HG02623 (cell line): ENCODE results near the gene RRAD.

Experiments used
- ATAC-seq: cut with Tn5 transposase; IDR thresholded peaks from one replicate; pipeline ENCODE4 v1.9.1; 2021; ENCODE audit warnings: moderate library complexity; ENCODE audit not compliant: unreplicated experiment

Gene RRAD

DNA sequence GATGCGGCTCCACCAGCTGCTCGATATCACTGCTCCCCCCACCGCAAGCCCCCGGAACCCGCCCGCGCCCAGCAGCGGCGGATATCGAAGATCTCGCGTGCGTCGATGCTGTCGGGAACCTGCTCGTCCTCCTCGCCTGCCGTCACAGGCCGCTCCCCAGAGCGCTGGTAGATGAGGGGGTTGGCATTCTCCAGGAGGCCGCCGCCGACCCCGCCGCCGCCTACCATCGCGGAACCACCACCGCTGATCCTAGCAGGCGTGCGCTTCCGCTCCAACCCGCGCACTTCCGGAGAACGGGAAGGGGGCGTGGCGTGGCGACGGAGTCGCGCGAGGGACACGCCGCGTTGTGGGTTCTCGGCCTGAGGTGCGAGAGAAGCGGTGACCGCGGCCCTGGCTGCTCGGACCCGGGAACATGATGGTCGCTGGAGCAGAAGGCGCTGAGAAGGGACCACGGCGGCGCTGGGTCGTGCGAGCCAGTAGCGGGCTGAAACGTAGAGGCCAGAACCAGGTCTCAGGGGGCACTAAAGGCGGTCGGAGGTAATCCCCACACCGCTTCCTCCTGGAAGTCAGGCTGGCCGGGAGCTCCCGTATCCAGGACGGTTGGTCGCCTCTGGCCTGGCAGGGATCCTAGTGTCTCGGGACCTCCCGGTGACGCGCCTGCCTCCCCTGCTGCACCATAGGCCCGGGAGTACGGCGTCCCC lies 9.0 kb upstream of the RRAD start, which contains the start of gene CIAO2B:
CIAO2B (minus strand) TSS at position 265 of the 701 bp plus-strand sequence; CDS start at position 227, 38 bp downstream.
- ATAC-seq: peak; percentile 72

DNA sequence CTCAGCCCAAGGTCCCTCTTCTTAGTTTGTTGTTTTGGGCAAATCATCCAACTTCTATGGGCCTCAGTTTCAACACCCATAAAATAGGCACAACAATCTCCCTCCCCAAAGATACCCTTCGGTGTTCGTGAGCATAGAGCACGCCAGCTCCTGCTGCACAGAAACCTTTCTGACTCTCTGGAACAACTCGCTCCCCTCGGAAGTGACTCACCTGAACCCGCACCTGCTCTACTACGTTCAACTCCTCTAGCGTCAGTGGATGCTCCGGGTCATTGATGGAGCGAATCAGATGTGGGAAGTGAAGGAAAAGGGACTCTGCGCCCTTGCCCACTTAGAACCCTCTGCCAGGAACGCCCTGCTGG lies 8.4 kb upstream of the RRAD start:
- ATAC-seq: no peak

DNA sequence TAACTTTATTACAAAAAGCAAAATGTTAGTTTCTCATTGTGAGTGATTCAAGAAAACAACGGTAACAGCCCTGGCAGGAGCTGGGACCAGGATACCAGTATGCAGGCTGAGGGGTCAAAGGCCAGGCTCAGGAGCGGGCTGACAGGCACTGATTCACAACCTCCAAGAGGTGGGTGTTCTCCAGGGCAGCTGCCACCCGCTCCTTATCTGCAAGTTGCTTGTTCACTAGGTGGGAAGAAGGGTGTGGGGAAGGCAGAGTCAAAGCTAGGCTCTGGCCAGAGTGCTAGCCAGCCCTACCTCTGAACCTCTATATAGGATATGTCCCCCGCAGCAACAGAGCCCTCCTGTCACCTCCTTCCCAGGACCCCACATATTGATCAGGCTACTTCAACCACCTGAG lies 6.7 kb upstream of the RRAD start:
- no peak for ATAC-seq

DNA sequence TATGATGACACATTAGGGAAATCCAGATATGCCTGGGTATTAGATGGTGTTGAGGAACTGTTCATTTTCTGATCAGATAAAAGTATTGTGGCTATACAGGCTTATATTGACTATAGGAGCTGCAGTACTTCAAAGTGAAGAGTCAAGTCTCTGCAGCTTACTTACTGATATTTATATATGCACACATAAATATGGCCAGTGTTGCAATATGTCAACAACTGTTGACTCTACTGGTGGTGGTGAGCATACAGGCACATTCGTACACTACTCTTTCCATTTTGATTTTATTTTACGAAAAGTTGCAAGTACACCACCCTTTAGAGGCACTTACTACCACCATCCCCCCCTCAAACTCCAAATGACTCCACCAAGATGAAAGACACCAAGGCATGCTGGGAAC lies 6.3 kb upstream of the RRAD start:
- no peak for ATAC-seq

DNA sequence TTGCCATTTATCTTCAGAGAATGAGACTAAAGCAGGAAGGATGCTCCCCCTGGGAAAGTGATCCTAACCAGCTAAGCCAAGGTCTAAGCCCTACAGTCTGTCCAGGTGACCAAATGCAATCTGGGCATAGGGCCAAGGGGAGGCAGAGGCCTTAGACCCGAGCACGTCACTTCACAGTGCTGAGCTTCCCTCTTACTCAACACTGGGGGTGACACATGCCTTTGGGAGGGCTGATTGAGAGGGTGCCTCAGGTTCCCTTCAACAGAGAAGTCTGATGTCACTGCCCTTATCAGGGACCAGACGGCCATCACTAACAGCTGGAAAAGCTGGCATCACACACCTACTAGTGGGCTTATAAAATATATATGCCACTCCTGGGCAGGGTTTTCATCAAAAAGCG lies 4.9 kb upstream of the RRAD start:
- no peak for ATAC-seq

DNA sequence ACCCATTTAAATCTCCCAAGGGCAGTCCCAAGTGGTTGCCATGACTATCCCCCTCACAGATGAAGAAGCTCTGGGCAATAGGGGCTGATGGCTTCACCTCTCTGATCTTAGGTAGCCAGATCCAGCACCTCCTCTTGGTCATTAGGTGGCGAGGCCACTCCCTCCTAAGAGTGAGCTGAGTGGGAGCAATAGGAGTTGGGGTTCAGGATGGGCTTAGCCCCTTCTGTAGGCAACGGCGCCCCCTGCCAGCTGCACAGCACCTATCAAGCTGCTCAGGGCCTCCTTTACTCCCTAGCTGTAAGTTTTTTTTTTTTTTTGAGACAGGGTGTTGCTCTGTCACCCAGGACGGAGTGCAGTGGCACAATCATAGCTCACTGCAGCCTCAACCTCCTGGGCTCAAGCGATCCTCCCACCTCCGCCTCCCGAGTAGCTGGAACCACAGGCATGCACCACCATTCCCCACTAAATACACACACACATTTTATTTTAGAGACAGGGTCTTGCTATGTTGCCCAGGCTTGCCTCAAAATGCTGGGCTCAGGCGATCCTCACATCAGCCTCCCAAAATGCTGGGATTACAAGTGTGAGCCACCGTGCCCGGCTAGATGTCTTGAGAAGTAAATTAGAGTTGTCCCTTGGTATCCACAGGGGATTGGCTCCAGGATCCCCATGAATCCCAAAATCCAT lies 3.5 kb upstream of the RRAD start:
- no peak for ATAC-seq

DNA sequence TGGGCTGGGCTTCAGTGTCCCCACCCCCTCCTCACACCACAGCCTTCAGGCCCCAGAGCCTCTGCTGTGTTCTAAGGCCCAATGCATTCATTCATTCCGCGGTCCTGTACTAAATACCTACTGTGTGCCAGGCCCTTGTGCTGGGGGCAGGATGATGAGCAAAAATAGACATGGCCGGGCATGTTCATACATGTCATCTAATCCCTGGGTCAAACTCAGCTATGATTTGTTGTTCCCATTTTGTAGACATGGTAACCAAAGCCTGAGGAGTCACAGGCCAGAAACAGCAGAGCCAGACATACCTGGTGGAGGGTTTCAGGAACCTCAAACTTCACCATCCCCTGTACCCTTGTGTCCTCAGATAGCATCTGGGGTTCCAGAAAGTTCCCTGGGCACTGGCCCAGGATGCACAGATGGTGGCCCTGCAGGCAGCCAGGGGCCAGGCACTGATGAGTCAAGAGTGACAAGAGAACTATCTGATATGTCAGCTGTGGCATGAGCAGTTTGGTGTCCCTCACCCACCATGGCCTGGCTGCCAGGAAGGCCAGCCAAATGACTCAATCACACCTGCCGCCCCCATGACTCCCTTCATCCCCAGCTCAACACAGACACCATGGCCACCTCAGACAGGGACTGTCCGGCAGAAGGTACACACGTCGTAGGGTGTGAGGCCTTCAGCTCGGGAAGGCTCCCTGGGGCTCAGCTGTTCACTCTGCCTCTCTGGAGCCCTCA lies 2.7 kb upstream of the RRAD start:
- ATAC-seq: no peak

DNA sequence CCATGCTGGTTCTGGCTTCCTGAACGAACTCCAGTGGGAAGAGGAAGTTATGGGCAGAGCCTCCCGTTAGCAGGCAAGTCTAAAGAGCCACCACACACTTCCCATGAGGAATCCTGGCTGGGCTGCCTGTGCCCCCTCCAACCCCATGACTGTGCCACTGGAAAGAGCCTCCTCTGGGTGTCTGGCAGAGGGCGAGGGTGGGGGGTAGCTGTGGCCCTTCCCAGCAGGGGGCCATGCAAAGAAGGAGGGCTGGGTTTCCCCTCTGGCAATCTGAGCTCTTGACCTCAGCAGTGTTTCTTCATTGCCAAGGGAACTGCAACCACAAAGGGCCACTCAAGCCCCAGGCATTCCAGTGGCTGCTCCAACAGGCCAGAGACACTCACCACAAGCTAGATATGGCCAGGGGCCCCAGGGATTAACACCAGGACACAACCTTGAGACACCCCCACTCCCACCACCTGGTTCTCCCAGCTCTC lies 1.7 kb upstream of the RRAD start:
- ATAC-seq: no peak

DNA sequence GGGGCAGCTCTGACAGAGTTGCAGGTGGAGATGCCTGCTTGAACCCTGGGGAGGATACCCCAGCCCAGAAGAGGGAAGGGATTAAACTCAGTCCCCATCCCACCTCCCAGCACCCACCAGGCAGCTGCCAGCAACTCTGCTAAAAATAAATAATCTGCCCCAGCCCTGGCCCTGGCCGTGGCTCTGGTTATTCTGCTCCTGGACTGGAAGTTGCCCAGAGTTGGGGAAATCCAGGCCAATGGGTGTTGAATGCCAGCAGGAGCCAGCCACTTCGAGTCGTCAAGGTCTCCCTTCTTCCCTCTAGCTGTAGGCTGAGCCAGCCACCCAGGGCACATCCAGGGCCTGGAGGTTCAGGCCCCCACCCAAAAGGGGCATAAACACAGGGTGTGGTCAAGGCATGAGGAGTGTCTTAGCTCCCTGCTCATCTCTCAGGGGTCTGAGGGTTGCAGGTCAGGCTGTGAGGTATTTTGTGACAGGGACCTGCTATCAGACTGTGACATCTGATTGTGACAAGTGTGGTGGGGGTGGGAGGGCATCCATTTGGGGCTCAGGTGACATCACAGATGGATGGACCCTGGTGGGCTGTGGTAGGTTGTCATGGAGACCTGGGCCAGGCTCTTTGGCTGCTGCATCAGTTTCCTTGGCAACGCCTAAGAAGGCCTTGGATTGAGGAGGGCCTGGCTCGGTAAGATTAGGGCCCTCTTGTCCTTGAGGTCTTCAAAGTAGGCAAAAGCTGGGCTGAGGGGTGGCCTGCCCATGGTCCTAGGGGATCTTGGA lies 1.0 kb upstream of the RRAD start:
- ATAC-seq: no peak

DNA sequence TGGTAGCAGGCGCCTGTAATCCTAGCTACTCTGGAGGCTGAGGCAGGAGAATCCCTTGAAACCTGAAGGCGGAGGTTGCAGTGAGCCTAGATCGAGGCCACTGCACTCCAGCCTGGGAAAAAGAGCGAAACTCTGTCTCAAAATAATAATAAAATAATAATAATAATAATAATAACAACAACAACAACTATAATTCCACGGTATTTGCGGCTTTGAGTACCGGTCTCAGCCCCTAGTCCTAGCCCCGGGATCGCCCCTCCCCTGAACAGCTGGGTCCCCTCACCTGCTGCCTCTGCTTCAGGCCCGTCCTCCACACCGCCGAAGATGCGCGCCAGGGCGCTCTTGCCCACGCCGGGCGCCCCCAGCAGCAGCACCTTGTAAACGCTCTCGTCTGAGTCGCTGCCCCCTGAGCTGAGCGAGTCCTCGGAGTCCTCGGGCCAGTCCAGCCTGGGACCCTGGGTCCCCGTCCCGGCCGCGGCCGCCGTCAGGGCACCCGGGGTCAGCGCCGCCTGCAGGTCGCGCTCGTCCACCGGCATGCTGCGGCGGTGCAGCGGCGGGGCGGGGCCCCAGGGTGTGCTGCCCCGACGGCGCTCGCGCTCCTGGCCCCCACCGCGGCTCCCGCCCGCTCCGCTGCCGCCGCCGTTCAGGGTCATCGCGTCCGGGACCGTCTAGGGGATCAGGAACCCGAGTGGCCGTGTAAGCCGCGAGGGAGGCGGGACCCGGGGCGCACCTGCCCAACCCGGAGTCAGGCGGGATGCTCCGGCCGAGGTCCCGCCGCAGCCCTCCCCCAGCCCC lies 611 bp downstream of the RRAD start:
- no peak for ATAC-seq

DNA sequence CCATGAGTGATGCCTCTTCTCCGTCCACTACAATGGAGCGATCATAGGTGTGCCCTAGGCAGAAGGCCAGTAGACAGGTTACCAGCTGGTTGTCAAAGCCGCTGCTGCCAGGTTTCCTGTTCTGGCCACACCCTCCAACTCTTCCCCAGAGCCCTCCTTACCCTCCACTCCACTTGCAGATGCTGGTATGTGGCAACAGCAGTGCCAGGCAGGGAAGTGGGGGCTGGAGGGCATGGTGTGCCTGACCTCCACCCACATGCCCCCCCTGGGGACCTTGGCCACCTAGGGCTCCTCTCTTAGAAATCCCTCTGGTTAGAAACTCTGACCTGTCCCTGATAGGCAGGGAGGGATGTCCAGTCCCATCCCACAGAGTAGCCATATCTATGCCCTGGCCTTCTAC lies 1.5 kb downstream of the RRAD start:
- no peak for ATAC-seq

DNA sequence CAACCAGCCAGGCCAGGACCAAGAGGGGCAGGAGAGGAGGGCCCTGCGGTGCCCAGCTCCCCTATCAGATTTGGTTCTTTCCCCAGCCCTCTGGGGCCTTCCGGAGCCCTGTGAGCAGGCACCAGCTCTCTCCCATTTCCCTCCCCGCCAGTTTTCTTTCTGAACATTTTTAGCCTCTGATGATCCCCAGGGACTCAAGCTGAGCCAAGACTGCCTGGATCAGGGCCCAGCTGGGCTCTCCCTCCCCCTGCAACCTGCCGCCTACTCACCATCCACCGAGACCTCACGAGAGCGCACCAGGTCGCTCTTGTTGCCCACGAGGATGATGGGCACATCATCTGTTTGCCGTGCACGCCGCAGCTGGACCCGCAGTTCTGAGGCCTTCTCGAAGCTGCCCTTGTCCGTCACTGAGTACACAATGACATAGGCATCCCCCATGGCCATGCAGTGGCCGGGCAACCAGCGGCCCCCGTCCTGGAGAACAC lies 2.0 kb downstream of the RRAD start:
- no peak for ATAC-seq

DNA sequence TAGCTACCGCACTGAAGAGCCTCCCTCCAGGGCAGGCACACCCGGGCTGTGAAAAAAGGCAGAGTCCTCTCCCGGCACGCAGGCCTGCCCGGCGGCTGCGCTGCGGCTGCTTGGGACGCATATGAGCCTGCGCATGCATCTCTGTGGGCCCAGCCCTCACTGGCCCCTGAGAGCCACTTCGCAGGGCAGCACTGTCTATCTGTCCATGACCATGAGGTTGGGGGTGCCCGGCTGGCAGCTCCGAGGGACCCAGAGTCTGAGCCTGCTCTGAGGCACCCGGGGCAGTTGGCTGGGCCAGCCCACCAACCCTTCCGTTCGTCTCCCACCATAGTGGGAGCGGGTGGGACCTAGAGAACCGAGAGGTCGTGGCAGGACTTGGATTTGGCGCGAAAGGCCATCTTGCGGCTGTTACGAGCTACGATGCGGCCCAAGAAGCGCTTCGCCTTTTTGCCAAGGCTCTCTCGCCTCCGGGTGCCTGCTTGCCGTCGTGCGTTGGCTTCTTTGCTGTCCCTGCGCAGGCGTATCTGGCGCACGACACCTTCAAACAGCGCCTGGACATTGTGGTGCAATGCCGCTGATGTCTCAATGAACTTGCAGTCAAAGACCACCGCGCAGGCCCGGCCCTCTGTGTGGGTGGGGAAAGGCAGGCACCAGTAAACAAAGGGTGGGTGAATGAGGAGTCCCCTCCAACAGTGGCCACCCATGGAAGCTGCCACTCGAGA lies 3.4 kb downstream of the RRAD start:
- no peak for ATAC-seq

DNA sequence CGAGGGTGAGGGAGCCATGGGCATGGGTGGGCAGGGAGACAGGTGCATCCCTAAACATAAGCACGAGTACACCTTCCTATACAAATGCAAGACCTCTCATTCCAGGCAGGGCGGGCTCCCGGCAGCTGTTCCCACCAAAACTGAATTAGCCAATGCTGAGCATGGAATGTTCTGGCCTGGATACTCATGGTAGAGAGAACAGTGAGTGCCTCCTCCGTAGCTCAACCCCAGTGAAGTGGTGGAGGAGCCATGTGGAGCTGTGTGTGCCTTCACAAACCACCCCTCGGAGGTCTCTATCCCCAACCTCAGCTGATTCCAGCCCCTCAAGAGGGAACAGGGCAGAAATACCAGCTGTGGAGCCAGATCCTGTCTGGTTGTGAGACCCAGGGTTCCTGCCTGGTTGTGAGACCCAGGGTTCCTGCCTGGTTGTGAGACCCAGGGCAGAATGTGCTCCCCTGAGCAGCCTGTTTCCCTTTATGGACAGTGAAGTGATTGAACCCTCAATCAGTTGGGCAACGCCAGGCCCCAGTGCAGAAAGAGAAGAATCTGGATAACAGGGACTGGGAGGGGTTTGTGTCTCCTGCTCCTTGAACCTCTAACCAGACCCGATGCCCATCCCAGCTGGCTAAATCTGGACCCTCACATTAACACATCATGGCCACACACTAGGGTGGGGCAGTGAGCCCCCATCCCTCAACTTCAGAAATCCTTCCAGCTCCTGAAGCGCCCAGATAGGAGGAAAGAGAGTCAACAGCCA lies 4.2 kb downstream of the RRAD start:
- ATAC-seq: no peak

DNA sequence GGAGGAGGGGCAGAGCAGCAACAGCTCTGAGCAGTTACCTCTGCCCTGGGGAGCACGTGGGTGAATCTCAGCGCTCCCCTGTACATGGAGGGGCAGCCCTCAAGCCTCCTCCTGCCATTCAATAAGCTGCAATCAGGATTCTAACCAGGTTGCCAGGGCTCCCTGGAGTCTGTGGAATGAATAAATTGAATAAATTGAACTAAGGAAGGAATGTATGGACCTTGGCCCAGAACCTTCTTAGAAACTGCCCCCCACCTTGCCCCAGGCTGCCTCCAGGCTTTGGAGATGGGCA lies 5.1 kb downstream of the RRAD start:
- no peak for ATAC-seq

DNA sequence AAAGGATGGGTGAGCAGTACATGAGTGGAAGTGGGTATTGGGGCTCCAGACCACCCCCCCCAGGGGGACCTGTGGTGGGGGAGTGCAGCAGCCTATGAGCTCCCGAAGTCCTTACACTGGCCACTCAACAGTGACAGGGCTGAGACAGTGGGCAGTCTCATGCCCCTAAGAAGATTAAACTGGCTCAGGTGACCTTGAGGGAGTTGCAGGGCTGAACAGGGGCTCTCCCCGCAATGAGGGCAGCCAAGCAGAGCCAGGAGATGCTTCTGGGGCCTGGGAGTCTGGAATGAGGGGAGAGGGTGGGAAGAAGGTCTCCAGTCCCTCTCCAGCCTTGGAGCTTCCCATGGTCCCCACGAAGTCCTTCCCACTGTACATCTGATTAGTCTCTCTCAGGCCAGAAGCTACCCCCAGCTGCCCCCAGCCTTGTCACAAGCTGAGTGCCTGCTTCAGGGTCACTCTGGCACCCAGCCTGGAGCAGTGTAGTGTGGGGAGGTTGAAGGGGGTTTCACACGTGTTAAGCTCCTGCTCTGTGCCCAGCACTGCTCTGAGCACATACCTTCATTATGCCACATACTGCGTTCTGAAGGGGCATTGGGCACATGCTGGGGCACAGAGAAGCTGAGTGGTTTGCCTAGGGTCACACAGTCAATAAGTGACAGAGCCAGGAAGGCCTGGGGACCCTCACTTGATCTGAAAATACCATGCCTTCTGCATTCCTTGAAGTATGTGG lies 5.6 kb downstream of the RRAD start:
- no peak for ATAC-seq

DNA sequence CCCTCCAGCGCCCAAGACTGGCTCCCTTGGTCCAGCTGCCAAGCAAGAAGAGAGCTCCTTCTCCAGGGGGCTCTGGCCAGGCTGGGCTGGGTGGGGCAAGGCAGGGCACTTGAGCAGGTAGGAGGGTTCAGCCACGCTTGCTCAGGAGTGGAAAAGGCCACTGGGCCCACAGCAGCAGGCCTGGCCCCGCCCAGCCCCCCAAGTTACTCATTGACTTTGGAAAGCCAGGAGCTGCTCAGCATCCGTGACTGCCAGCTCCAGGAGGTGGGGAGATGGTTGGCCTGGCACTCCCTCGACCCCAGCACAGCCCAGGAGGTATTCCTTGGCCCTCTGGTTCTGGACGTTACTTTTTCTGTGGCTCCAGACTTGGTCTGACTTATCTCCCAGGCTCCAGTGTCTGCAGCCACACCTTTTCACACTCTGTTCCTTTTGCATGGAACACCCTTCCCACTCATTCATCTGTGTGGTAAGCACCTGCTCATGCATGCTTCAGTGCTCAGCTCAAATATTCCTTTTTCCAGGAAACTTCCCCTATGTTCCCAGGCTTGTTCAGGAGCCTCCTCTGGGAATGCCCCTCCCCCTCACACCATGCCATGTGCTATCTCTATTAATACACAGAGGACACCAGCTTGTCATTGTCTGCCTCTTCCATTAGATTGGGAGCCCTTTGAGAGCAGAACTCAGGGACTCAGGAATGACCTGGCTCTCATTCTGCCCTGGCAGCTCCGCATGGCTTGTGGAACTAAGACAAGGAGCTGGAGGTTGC lies 6.3 kb downstream of the RRAD start, which contains the start of gene CDH16:
CDH16 (minus strand) TSS at position 83 of the 766 bp plus-strand sequence. CDS start 820 bp downstream, outside the sequence.
- no peak for ATAC-seq

DNA sequence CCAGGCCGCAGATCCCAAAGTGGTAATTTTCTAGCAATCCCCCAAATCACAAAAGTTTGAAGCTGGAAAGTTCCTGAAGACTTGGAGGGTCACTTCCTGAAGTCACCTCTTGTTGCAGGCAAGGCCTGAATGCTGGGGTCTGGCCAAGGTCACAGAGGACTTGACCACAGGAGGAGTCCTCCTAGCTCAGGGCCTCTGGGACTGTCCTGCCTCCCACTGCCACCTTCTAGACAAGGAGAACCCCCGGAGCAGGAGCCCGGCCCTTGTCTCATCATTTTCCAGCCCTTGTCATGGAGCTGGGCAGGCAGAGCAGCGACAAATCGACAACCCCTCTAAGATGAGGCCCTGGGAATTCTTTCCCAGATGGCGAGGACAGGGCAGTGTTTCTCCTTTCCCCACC lies 7.0 kb downstream of the RRAD start:
- no peak for ATAC-seq
